Measurements from ENCODE around the gene CMPK2. TPM values are rescaled to one million over a fixed set of nuclear protein-coding genes. Genes with fewer than 3 reads are reported as not detected.
A peak's percentile ranks its signal among the peaks of the same experiment; 100 is the strongest.

CMPK2 gene
- total and polyA plus RNA-seq, 4 donors, result 5.7 to 14.8 (median 11.2) TPM

DNA sequence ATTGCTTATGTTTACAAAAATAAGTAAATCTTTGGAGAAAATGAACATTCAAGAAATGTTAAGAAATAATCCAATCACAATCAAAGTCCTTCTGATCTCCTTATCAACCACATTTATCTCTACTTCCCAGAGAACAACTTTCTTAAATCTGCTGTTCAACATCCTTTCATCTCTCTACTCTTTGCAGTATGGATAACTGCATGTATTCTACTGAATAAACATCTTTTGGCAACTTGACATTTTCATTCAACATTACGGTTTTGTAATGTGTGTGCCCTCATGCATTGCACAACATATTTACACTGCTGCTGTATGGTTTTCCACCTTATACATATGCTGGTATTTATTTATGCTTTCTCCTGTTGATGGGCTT lies 9.2 kb downstream of the CMPK2 start:
- no peak overlapping the region for H3K9ac ChIP-seq (ENCODE audit: insufficient read depth in 1 of 2, low read length in 2 of 2)
- no peak overlapping the region for H3K27ac ChIP-seq (ENCODE audit: low read depth in 1 of 2, low read length in 1 of 2)
- no peak overlapping the region for H3K4me3 ChIP-seq
- H3K9me3 ChIP-seq (ENCODE audit: control insufficient read depth in 4 of 4, insufficient read depth in 3 of 4, low read length in 3 of 4), result peaks cover 0 to 5% (median 1%) of the 10 kb centered on the region in 4 donors
- TF ChIP-seq, protein P1, sequence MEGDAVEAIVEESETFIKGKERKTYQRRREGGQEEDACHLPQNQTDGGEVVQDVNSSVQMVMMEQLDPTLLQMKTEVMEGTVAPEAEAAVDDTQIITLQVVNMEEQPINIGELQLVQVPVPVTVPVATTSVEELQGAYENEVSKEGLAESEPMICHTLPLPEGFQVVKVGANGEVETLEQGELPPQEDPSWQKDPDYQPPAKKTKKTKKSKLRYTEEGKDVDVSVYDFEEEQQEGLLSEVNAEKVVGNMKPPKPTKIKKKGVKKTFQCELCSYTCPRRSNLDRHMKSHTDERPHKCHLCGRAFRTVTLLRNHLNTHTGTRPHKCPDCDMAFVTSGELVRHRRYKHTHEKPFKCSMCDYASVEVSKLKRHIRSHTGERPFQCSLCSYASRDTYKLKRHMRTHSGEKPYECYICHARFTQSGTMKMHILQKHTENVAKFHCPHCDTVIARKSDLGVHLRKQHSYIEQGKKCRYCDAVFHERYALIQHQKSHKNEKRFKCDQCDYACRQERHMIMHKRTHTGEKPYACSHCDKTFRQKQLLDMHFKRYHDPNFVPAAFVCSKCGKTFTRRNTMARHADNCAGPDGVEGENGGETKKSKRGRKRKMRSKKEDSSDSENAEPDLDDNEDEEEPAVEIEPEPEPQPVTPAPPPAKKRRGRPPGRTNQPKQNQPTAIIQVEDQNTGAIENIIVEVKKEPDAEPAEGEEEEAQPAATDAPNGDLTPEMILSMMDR (IDR thresholded peaks at IDR 0.05; ENCODE audit: control extremely low read depth, extremely low read depth), result no peak
- ATAC-seq (ENCODE audit: insufficient read depth, low FRiP score) (no peak), DNase-seq (peak in 2 of 3 donors; percentile 18 to 19)
- H3K36me3 ChIP-seq (ENCODE audit: control insufficient read depth in 4 of 4, insufficient read depth in 4 of 4, low read length in 4 of 4), result peaks cover 0 to 13% (median 6%) of the 10 kb centered on the region in 4 donors
- no peaks in the 10 kb centered on the region for H3K27me3 ChIP-seq (ENCODE audit: control insufficient read depth in 3 of 3, insufficient read depth in 3 of 3, low read length in 2 of 3)
- peaks cover 0 to 4% (median 0%) of the 10 kb centered on the region in 5 donors for H3K4me1 ChIP-seq (ENCODE audit: control insufficient read depth in 5 of 5, insufficient read depth in 5 of 5, low read length in 5 of 5)
- WGBS, 2 donors, result 36 to 53% methylated on average over 1 of the region's 1 CpG

DNA sequence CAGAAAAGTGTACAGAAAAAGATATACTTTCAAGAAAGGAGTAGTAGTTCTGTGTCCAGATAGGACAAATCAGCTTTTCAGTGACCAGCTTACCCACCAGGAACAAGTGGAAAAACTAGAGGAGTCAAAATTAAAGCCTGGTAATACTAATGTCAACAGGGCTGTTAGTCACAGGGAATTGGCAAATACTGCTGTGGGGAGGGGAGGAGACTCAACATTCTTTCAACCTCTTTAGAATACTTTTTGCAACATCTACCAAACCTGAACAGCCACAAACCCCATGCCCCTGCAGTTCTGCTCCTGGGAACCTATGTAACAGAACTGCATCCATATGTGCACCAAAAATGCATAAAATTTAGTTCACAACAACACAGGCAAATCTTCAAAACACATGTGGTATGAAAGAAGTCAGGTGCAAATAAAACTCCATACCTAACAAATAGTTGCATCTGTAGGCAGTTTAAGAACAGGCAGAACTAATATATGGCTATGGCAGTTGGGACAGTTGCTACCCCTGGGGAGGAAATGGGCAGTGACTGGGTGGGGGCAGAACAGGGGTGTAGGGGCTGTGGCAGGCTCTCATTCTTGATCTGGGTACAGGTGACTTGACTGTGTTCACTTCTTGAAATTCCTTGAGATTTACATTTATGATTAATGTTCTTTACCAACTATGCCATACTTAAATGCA lies 9.7 kb downstream of the CMPK2 start:
- TF ChIP-seq, protein P1 (IDR thresholded peaks at IDR 0.05; ENCODE audit: control extremely low read depth, extremely low read depth), result no peak
- peak; percentile 29 to 72 (median 48) for DNase-seq
- Histone ChIP-seq H3K27ac (ENCODE audit: low read depth in 1 of 2, low read length in 1 of 2) (peak overlapping the region in 1 of 2 donors; percentile 70), H3K4me3 (no peak overlapping the region), H3K36me3 (ENCODE audit: control insufficient read depth in 4 of 4, insufficient read depth in 4 of 4, low read length in 4 of 4) (peaks cover 0 to 18% (median 6%) of the 10 kb centered on the region in 4 donors), H3K4me1 (ENCODE audit: control insufficient read depth in 5 of 5, insufficient read depth in 5 of 5, low read length in 5 of 5) (peaks cover 0 to 4% (median 0%) of the 10 kb centered on the region in 5 donors), H3K27me3 (ENCODE audit: control insufficient read depth in 3 of 3, insufficient read depth in 3 of 3, low read length in 2 of 3) (no peaks in the 10 kb centered on the region), H3K9ac (ENCODE audit: insufficient read depth in 1 of 2, low read length in 2 of 2) (no peak overlapping the region), H3K9me3 (ENCODE audit: control insufficient read depth in 4 of 4, insufficient read depth in 3 of 4, low read length in 3 of 4) (peaks cover 0 to 8% (median 2%) of the 10 kb centered on the region in 4 donors)
- peak; percentile 85 for ATAC-seq (ENCODE audit: insufficient read depth, low FRiP score)

DNA sequence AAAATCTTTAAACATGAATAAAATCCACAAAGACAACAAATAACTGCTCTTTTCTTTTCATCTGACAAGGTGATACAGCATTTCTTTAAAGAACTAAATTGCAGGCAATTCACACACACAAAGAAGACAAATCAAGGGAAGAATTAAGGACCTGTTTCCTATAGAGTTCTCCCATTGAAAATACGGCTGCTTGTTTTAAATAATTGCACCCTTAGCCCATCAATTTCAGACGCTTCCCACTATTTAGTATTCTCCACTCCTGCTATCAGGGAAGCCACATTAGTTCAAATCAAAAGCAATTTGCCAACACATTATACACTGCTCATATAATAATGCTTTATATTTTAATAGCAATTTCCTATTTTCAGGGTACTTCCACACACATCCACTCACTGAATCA lies 11.3 kb downstream of the CMPK2 start:
- 70 to 98% methylated on average over 2 of the region's 2 CpGs for WGBS, 2 donors
- DNase-seq (no peak), ATAC-seq (ENCODE audit: insufficient read depth, low FRiP score) (no peak)
- peaks cover 0 to 23% (median 7%) of the 10 kb centered on the region in 4 donors for H3K36me3 ChIP-seq (ENCODE audit: control insufficient read depth in 4 of 4, insufficient read depth in 4 of 4, low read length in 4 of 4)
- no peaks in the 10 kb centered on the region for H3K27me3 ChIP-seq (ENCODE audit: control insufficient read depth in 3 of 3, insufficient read depth in 3 of 3, low read length in 2 of 3)
- no peak overlapping the region for H3K4me3 ChIP-seq
- no peak overlapping the region for H3K27ac ChIP-seq (ENCODE audit: low read depth in 1 of 2, low read length in 1 of 2)
- TF ChIP-seq, protein P1 (IDR thresholded peaks at IDR 0.05; ENCODE audit: control extremely low read depth, extremely low read depth), result no peak
- H3K9me3 ChIP-seq (ENCODE audit: control insufficient read depth in 4 of 4, insufficient read depth in 3 of 4, low read length in 3 of 4), result peaks cover 0 to 12% (median 3%) of the 10 kb centered on the region in 4 donors
- H3K4me1 ChIP-seq (ENCODE audit: control insufficient read depth in 5 of 5, insufficient read depth in 5 of 5, low read length in 5 of 5), result peaks cover 0 to 4% (median 0%) of the 10 kb centered on the region in 5 donors
- H3K9ac ChIP-seq (ENCODE audit: insufficient read depth in 1 of 2, low read length in 2 of 2), result no peak overlapping the region
